H1 (cell line): Measurements from ENCODE around the gene KCNJ4. TPM values are rescaled to one million over a fixed set of nuclear protein-coding genes. Genes with fewer than 3 reads are reported as not detected.

Experiments
- BACH1 ChIP-seq: IDR thresholded peaks from 2 replicates; pipeline ENCODE4 v1.6.1; 2012; ENCODE audit warnings: low read length, improper control_type of control experiment
- EGR1 ChIP-seq: IDR thresholded peaks from 2 replicates; pipeline ENCODE4 v1.6.1; 2011; ENCODE audit warnings: low read depth, low read length, borderline replicate concordance
- GABPA ChIP-seq: IDR thresholded peaks from 2 replicates; pipeline ENCODE4 v1.6.1; 2011; ENCODE audit warnings: mild to moderate bottlenecking, low read length, moderate library complexity, borderline replicate concordance; ENCODE audit not compliant: insufficient read depth
- POLR2AphosphoS5 ChIP-seq: IDR thresholded peaks from 2 replicates; pipeline ENCODE4 v1.6.1; 2011; ENCODE audit warnings: low read depth, low read length
- polyA plus RNA-seq, 7 experiments: library from polyadenylated mRNA; depleted of rRNA in 3 of 7; stranded (reverse) in 5 of 7; unstranded in 2 of 7; fragments of >200 nt in 5 of 7; fragments of 200-250 nt in 2 of 7; gene quantifications; 1 replicate in 5 of 7; 2 replicates in 1 of 7; 4 replicates in 1 of 7; pipeline versions ENCODE4 v1.2.1 to v1.2.3, GENCODE V29; 2011 to 2013; ENCODE audit warnings: missing spikeins in 2 of 7, mixed read lengths in 2 of 7
- total RNA-seq: library from RNA; stranded (reverse); fragmentation: NEBNext Ultra II Directional; extraction: Animal tissue kit (Norgen Biotek cat#: 25700); gene quantifications from 2 replicates; pipeline ENCODE4 v1.2.1, GENCODE V29; 2021
- TF ChIP-seq, protein P1 (sequence below): fragments of 300-600 bp; sonication (generic); IDR thresholded peaks from 2 replicates; pipeline ENCODE4 v1.7.1; 2012; ENCODE audit warnings: low read length, moderate library complexity, mild to moderate bottlenecking, inconsistent platforms; ENCODE audit not compliant: insufficient replicate concordance

The KCNJ4 gene
- total and polyA plus RNA-seq, 2 of the 8 experiments (the other 6 are each of a cell fraction or from before 2014, with no cell fraction given), result 1.4 to 2.2 TPM

GRCh38 chr22:38471237-38471636, 16.2 kb upstream of the KCNJ4 start (continued):
- TF ChIP-seq, protein P1, sequence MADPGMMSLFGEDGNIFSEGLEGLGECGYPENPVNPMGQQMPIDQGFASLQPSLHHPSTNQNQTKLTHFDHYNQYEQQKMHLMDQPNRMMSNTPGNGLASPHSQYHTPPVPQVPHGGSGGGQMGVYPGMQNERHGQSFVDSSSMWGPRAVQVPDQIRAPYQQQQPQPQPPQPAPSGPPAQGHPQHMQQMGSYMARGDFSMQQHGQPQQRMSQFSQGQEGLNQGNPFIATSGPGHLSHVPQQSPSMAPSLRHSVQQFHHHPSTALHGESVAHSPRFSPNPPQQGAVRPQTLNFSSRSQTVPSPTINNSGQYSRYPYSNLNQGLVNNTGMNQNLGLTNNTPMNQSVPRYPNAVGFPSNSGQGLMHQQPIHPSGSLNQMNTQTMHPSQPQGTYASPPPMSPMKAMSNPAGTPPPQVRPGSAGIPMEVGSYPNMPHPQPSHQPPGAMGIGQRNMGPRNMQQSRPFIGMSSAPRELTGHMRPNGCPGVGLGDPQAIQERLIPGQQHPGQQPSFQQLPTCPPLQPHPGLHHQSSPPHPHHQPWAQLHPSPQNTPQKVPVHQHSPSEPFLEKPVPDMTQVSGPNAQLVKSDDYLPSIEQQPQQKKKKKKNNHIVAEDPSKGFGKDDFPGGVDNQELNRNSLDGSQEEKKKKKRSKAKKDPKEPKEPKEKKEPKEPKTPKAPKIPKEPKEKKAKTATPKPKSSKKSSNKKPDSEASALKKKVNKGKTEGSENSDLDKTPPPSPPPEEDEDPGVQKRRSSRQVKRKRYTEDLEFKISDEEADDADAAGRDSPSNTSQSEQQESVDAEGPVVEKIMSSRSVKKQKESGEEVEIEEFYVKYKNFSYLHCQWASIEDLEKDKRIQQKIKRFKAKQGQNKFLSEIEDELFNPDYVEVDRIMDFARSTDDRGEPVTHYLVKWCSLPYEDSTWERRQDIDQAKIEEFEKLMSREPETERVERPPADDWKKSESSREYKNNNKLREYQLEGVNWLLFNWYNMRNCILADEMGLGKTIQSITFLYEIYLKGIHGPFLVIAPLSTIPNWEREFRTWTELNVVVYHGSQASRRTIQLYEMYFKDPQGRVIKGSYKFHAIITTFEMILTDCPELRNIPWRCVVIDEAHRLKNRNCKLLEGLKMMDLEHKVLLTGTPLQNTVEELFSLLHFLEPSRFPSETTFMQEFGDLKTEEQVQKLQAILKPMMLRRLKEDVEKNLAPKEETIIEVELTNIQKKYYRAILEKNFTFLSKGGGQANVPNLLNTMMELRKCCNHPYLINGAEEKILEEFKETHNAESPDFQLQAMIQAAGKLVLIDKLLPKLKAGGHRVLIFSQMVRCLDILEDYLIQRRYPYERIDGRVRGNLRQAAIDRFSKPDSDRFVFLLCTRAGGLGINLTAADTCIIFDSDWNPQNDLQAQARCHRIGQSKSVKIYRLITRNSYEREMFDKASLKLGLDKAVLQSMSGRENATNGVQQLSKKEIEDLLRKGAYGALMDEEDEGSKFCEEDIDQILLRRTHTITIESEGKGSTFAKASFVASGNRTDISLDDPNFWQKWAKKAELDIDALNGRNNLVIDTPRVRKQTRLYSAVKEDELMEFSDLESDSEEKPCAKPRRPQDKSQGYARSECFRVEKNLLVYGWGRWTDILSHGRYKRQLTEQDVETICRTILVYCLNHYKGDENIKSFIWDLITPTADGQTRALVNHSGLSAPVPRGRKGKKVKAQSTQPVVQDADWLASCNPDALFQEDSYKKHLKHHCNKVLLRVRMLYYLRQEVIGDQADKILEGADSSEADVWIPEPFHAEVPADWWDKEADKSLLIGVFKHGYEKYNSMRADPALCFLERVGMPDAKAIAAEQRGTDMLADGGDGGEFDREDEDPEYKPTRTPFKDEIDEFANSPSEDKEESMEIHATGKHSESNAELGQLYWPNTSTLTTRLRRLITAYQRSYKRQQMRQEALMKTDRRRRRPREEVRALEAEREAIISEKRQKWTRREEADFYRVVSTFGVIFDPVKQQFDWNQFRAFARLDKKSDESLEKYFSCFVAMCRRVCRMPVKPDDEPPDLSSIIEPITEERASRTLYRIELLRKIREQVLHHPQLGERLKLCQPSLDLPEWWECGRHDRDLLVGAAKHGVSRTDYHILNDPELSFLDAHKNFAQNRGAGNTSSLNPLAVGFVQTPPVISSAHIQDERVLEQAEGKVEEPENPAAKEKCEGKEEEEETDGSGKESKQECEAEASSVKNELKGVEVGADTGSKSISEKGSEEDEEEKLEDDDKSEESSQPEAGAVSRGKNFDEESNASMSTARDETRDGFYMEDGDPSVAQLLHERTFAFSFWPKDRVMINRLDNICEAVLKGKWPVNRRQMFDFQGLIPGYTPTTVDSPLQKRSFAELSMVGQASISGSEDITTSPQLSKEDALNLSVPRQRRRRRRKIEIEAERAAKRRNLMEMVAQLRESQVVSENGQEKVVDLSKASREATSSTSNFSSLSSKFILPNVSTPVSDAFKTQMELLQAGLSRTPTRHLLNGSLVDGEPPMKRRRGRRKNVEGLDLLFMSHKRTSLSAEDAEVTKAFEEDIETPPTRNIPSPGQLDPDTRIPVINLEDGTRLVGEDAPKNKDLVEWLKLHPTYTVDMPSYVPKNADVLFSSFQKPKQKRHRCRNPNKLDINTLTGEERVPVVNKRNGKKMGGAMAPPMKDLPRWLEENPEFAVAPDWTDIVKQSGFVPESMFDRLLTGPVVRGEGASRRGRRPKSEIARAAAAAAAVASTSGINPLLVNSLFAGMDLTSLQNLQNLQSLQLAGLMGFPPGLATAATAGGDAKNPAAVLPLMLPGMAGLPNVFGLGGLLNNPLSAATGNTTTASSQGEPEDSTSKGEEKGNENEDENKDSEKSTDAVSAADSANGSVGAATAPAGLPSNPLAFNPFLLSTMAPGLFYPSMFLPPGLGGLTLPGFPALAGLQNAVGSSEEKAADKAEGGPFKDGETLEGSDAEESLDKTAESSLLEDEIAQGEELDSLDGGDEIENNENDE, result no peak
- TF ChIP-seq POLR2AphosphoS5 (no peak), GABPA (no peak), EGR1 (no peak), BACH1 (no peak)
